Gastroesophageal sphincter (tissue), 4 donors: ENCODE results near the gene MTHFD2L. TPM values are rescaled to one million over a fixed set of nuclear protein-coding genes. Genes with fewer than 3 reads are reported as not detected.

ENCODE experiments used
- ATAC-seq: fragments of 150-250 bp; one replicate; pipeline ENCODE4 v1.9.1; 2016; ENCODE audit warnings: mild to moderate bottlenecking, moderate library complexity
- H3K27ac ChIP-seq, 4 donors: fragments of 200-600 bp; sonication (generic) in 3 of 4; 1 replicate in 3 of 4; 2 replicates in 1 of 4; pipeline ENCODE4 v1.5.1; 2016 to 2019
- H3K27me3 ChIP-seq: fragments of 200-600 bp; sonication (generic); one replicate; pipeline ENCODE4 v1.5.1; 2019
- H3K36me3 ChIP-seq, 2 donors: fragments of 200-600 bp; sonication (generic); one replicate each; pipeline ENCODE4 v1.5.1; 2019; ENCODE audit warnings: control low read depth in 1 of 2
- H3K4me1 ChIP-seq, 3 donors: fragments of 200-600 bp; sonication (generic); 1 replicate in 2 of 3; 2 replicates in 1 of 3; pipeline ENCODE4 v1.5.1; 2016 to 2019; ENCODE audit warnings: control low read depth in 2 of 3
- H3K4me3 ChIP-seq, 2 donors: fragments of 200-600 bp; sonication (generic); one replicate each; pipeline ENCODE4 v1.5.1; 2019; ENCODE audit warnings: mild to moderate bottlenecking in 1 of 2, moderate library complexity in 1 of 2
- H3K9me3 ChIP-seq, 3 donors: fragments of 200-600 bp; sonication (generic); one replicate each; pipeline ENCODE4 v1.5.1; 2017 to 2019; ENCODE audit warnings: control low read depth in 2 of 3
- CTCF ChIP-seq, 4 experiments: fragments of 200-600 bp in 2 of 4; fragments of 450-650 bp in 2 of 4; sonication (generic) in 1 of 4; IDR thresholded peaks; one replicate each; pipeline ENCODE4 v1.5.1; 2017 to 2019; ENCODE audit warnings: antibody characterized with exemption in 4 of 4, mild to moderate bottlenecking in 2 of 4, moderate library complexity in 2 of 4
- EP300 ChIP-seq: sonication (generic); formaldehyde crosslinking; IDR thresholded peaks from one replicate; pipeline ENCODE4 v1.6.1; 2017; ENCODE audit warnings: antibody characterized with exemption, mild to moderate bottlenecking
- POLR2A ChIP-seq, 2 donors: fragments of 450-650 bp; IDR thresholded peaks; one replicate each; pipeline ENCODE4 v1.6.1; 2017; ENCODE audit warnings: antibody characterized with exemption in 2 of 2, mild to moderate bottlenecking in 2 of 2, moderate library complexity in 1 of 2
- POLR2AphosphoS5 ChIP-seq: sonication (generic); formaldehyde crosslinking; IDR thresholded peaks from one replicate; pipeline ENCODE4 v1.6.1; 2017; ENCODE audit warnings: antibody characterized with exemption
- WGBS, 2 donors: methylation state at CpG; one replicate each; pipeline ENCODE4 v1.1.5; 2018; ENCODE audit warnings: low coverage in 1 of 2; 5-methylcytosine and 5-hydroxymethylcytosine counted together
- total RNA-seq, 4 donors: library from RNA; depleted of rRNA; stranded (reverse); fragments of >200 nt; gene quantifications; one replicate each; pipeline ENCODE4 v1.1.0, GENCODE V29; 2016

The MTHFD2L gene
- total RNA-seq, 4 donors from 2014 or later, result 12.4 to 29.0 (median 23.4) TPM

GRCh38 chr4:74305000-74305399, 147.1 kb downstream of the MTHFD2L start:
- Histone ChIP-seq H3K36me3 (no peaks in the 10 kb centered on the region), H3K4me3 (no peak overlapping the region), H3K9me3 (no peaks in the 10 kb centered on the region), H3K4me1 (no peaks in the 10 kb centered on the region), H3K27me3 (no peaks in the 10 kb centered on the region), H3K27ac (no peak overlapping the region)
- TF ChIP-seq EP300 (no peak), POLR2A (IDR thresholded peaks at IDR 0.05) (no peak), POLR2AphosphoS5 (no peak), CTCF (IDR thresholded peaks at IDR 0.05) (no peak)
- no peak for ATAC-seq
- WGBS, 2 donors, result 87 to 100% methylated on average over 1 of the region's 1 CpG

- ATAC-seq, result no peak
- no peaks in the 10 kb centered on the region for H3K4me1 ChIP-seq
- no peaks in the 10 kb centered on the region for H3K9me3 ChIP-seq
- TF ChIP-seq POLR2A (IDR thresholded peaks at IDR 0.05), result no peak
- no peak for TF ChIP-seq CTCF (IDR thresholded peaks at IDR 0.05)
- TF ChIP-seq POLR2AphosphoS5, result no peak
- TF ChIP-seq EP300, result no peak
- no peaks in the 10 kb centered on the region for H3K27me3 ChIP-seq
- no peak overlapping the region for H3K27ac ChIP-seq
- H3K36me3 ChIP-seq, result no peaks in the 10 kb centered on the region
- H3K4me3 ChIP-seq, result no peak overlapping the region
- WGBS, 2 donors, result 92 to 94% methylated on average over 1 of the region's 1 CpG
These were observed 149.3 kb downstream of the MTHFD2L start for GRCh38 chr4:74307170-74307569.

- ATAC-seq, result no peak
- Histone ChIP-seq H3K27ac (no peak within 1 kb of the TSS), H3K27me3 (no peaks in the 10 kb centered on the region), H3K36me3 (no peaks in the 10 kb centered on the region), H3K4me3 (no peak within 1 kb of the TSS), H3K9me3 (no peaks in the 10 kb centered on the region), H3K4me1 (no peaks in the 10 kb centered on the region)
- TF ChIP-seq EP300 (no peak), POLR2A (IDR thresholded peaks at IDR 0.05) (no peak)
- WGBS, 2 donors, result 46 to 65% methylated on average over 5 of the region's 5 CpGs
These were observed 150.3 kb downstream of the MTHFD2L start, which contains the start of gene EPGN for GRCh38 chr4:74308215-74308614. Gene EPGN (plus strand): TSS chr4:74308470. CDS start chr4:74308534, 64 bp downstream.

GRCh38 chr4:74309223-74309622, 151.3 kb downstream of the MTHFD2L start:
- Histone ChIP-seq H3K9me3 (no peaks in the 10 kb centered on the region), H3K27me3 (no peaks in the 10 kb centered on the region), H3K36me3 (no peaks in the 10 kb centered on the region), H3K4me1 (no peaks in the 10 kb centered on the region), H3K27ac (no peak overlapping the region), H3K4me3 (no peak overlapping the region)
- no peak for TF ChIP-seq POLR2AphosphoS5
- no peak for TF ChIP-seq CTCF (IDR thresholded peaks at IDR 0.05)
- TF ChIP-seq POLR2A (IDR thresholded peaks at IDR 0.05), result no peak
- no peak for TF ChIP-seq EP300
- ATAC-seq, result no peak

- Histone ChIP-seq H3K9me3 (no peaks in the 10 kb centered on the region), H3K36me3 (no peaks in the 10 kb centered on the region), H3K4me3 (no peak overlapping the region), H3K27me3 (no peaks in the 10 kb centered on the region), H3K4me1 (no peaks in the 10 kb centered on the region), H3K27ac (no peak overlapping the region)
- TF ChIP-seq EP300 (no peak), CTCF (IDR thresholded peaks at IDR 0.05) (peak in 3 of 4 experiments; percentile 14 to 61 (median 50))
- ATAC-seq, result no peak
- WGBS, 2 donors, result 19 to 34% methylated on average over 4 of the region's 4 CpGs
These were observed 153.9 kb downstream of the MTHFD2L start for GRCh38 chr4:74311696-74312313.
